C4-2B (cell line): ENCODE data around the gene FMNL2.

ENCODE experiments used
- H3K27ac ChIP-seq: fragments of 450-650 bp; 2 replicates; pipeline ENCODE4 v1.5.1; 2017
- ZFX ChIP-seq: fragments of 450-650 bp; IDR thresholded peaks from 2 replicates; pipeline ENCODE4 v1.6.1; 2017
- TF ChIP-seq, protein P1 (sequence below): fragments of 450-650 bp; conservative IDR thresholded peaks from 2 replicates; pipeline ENCODE4 v1.5.1; 2017; ENCODE audit warnings: mild to moderate bottlenecking

The FMNL2 gene

DNA sequence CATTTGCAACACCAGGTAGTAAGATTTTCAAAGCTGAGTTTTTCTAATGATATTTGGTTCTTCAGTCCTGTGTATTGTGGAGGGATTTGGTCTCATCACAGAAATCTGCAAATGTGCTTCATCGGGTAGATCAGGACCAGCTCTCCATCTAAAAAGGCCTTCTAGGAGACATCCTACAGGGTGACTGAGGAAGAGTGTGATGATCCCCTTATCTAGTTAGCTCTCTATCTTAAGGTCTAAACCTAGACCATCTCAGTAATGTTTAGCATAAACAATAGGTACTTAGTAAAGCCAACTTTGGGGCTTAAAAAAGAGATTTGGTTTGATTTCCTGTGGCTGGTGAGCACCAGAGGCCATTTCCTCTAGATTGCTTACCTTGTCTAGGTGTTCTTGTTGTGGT, 237.1 kb downstream of the FMNL2 start:
- H3K27ac ChIP-seq, result no peak overlapping the region
- TF ChIP-seq, protein P1, sequence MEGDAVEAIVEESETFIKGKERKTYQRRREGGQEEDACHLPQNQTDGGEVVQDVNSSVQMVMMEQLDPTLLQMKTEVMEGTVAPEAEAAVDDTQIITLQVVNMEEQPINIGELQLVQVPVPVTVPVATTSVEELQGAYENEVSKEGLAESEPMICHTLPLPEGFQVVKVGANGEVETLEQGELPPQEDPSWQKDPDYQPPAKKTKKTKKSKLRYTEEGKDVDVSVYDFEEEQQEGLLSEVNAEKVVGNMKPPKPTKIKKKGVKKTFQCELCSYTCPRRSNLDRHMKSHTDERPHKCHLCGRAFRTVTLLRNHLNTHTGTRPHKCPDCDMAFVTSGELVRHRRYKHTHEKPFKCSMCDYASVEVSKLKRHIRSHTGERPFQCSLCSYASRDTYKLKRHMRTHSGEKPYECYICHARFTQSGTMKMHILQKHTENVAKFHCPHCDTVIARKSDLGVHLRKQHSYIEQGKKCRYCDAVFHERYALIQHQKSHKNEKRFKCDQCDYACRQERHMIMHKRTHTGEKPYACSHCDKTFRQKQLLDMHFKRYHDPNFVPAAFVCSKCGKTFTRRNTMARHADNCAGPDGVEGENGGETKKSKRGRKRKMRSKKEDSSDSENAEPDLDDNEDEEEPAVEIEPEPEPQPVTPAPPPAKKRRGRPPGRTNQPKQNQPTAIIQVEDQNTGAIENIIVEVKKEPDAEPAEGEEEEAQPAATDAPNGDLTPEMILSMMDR, result no peak
- TF ChIP-seq ZFX, result no peak

GRCh38 chr2:152573168-152573567, 238.2 kb downstream of the FMNL2 start:
- H3K27ac ChIP-seq, result no peak overlapping the region
- TF ChIP-seq, protein P1, result no peak
- TF ChIP-seq ZFX, result no peak

DNA sequence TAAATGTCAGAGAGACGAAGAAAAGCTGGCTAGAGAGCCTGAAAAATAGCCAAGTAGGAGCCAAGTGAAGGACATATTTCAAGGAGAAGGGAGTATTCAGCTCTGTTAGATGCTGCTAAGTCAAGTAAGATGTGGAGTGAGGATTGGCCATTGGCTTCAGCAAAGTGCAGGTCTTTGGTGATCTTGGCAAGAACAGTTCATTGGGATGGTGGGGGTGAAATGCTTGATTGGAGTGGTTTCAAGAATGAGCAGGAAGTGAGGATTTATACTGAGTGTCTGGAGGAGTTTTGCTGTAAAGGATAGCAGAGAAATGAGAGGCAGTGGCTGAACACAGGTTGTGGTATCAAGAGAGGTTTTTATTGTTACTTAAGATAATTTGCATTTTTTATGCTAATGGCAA, 242.6 kb downstream of the FMNL2 start:
- TF ChIP-seq, protein P1, result no peak
- TF ChIP-seq ZFX, result no peak
- no peak overlapping the region for H3K27ac ChIP-seq

GRCh38 chr2:152578573-152578972, 243.6 kb downstream of the FMNL2 start:
- H3K27ac ChIP-seq, result no peak overlapping the region
- TF ChIP-seq, protein P1, result no peak
- TF ChIP-seq ZFX, result no peak

- TF ChIP-seq, protein P1, result no peak
- TF ChIP-seq ZFX, result no peak
- H3K27ac ChIP-seq, result no peak overlapping the region
Measured at GRCh38 chr2:152580714-152581113, 245.7 kb downstream of the FMNL2 start.

- no peak for TF ChIP-seq ZFX
- TF ChIP-seq, protein P1, result no peak
- no peak overlapping the region for H3K27ac ChIP-seq
Measured at GRCh38 chr2:152581360-152581759, 246.4 kb downstream of the FMNL2 start.

DNA sequence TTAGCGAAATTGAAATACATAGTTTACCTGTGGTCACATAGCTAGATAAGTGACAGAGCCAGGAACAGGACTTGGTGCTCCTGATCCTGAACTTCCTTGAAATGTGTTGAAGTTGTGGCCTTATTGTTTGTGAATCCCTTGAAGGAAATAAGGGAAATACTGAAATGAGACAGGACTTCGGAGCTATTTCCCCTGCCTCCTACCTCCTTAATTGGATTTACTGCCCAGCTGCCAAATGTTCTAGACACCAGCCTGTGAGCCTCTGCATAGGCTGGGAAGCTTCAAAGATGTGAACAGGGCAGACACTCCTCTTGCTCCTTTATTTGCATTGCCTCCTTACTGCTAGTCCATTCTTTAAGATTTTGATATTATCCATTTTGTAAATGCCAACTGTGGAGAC, 247.1 kb downstream of the FMNL2 start:
- TF ChIP-seq, protein P1, result no peak
- TF ChIP-seq ZFX, result no peak
- H3K27ac ChIP-seq, result no peak overlapping the region
